Measurements from ENCODE around the gene MYO1C.

- TF ChIP-seq ZBTB7A (IDR thresholded peaks at IDR 0.05; ENCODE audit: low read depth) (no peak), MAX (IDR thresholded peaks at IDR 0.05) (peak; percentile 50; the same call in 1 of the 2 replicates), RAD21 (IDR thresholded peaks at IDR 0.05; ENCODE audit: low read depth) (no peak), USF1 (IDR thresholded peaks at IDR 0.05) (0 out of 2 replicates have a peak, but pooled peaks have one; percentile 12), REST (IDR thresholded peaks at IDR 0.05; ENCODE audit: low read depth) (no peak), CEBPB (IDR thresholded peaks at IDR 0.05) (no peak)
Measured at GRCh38 chr17:1422885-1423284, 69.6 kb downstream of the MYO1C start.
